HepG2 (cell line): ENCODE data around the gene TBC1D25. TPM values are rescaled to one million over a fixed set of nuclear protein-coding genes. Genes with fewer than 3 reads are reported as not detected.

ENCODE experiments used
- ATAC-seq: fragments of 200-7000 bp; cut with Tn5 transposase; 3 replicates; pipeline ENCODE4 v1.9.1; 2020; ENCODE audit warnings: mild to moderate bottlenecking, moderate library complexity
- BruUV-seq: library from RNA; stranded (reverse); fragments of 400-500 nt; replicated peaks from 2 replicates; lab custom pipeline; 2021; lab: Mats Ljungman, UMichigan
- CTCF ChIA-PET: fragments of 300-600 bp; formaldehyde crosslinking; extraction: SDS; loops from one replicate; lab custom pipeline; 2021; ENCODE audit warnings: low total read pairs, inconsistent platforms, low intra/inter-chr PET ratio; lab: Yijun Ruan, JAX
- POLR2A ChIA-PET: fragments of 350-600 bp; sonication (Branson Sonifier 250); formaldehyde crosslinking; loops from one replicate; lab custom pipeline; 2020; ENCODE audit warnings: antibody characterized with exemption, inconsistent platforms; lab: Yijun Ruan, JAX
- DNase-seq: peaks from one replicate; pipeline ENCODE4 v3.0.0-alpha.2; 2015; ENCODE audit warnings: low spot score
- FAIRE-seq: peaks from 3 replicates; lab custom pipeline; 2011; peaks lifted over from hg19 to GRCh38; lab: Jason Lieb, UNC
- H2AFZ ChIP-seq: one replicate; pipeline ENCODE4 v1.6.1; 2011; ENCODE audit warnings: low read length, inconsistent platforms
- H3K27ac ChIP-seq: fragments of 300-600 bp; 3 replicates; pipeline ENCODE4 v1.8.0; 2011; ENCODE audit warnings: mixed run types, mild to moderate bottlenecking, mixed read lengths, low read length, inconsistent platforms; ENCODE audit not compliant: insufficient read depth; ENCODE audit errors: extremely low read length
- H3K27me3 ChIP-seq, 2 experiments: fragments of 200-600 bp in 1 of 2; 2 replicates in 1 of 2; 3 replicates in 1 of 2; pipeline versions ENCODE4 v1.6.0 to v1.8.0; 2011; ENCODE audit warnings: low read length in 2 of 2, mild to moderate bottlenecking in 2 of 2, moderate library complexity in 2 of 2, inconsistent platforms in 1 of 2; ENCODE audit not compliant: insufficient read depth in 2 of 2, control insufficient read depth in 1 of 2
- H3K36me3 ChIP-seq, 2 experiments: fragments of 200-600 bp in 1 of 2; replicated peaks in 1 of 2; 2 replicates in 1 of 2; 3 replicates in 1 of 2; pipeline versions ENCODE4 v1.5.1 to v1.8.0; 2011; ENCODE audit warnings: low read length in 2 of 2, inconsistent platforms in 1 of 2; ENCODE audit not compliant: insufficient read depth in 2 of 2, control insufficient read depth in 1 of 2
- H3K4me1 ChIP-seq: 2 replicates; pipeline ENCODE4 v1.5.1; 2012; ENCODE audit warnings: low read length, inconsistent platforms; ENCODE audit not compliant: insufficient read depth
- H3K4me2 ChIP-seq: 2 replicates; pipeline ENCODE4 v1.6.0; 2011; ENCODE audit warnings: low read depth, low read length, inconsistent platforms
- H3K4me3 ChIP-seq, 3 experiments: fragments of 200-600 bp in 1 of 3; sonication (generic), shearing (Covaris generic) in 1 of 3; replicated peaks in 1 of 3; 2 replicates each; pipeline ENCODE4 v1.5.1; 2011 to 2016; ENCODE audit warnings: low read length in 3 of 3, inconsistent platforms in 2 of 3, low read depth in 2 of 3, mild to moderate bottlenecking in 2 of 3, control low read depth in 1 of 3, mixed read lengths in 1 of 3; ENCODE audit not compliant: insufficient read depth in 1 of 3
- H3K79me2 ChIP-seq: one replicate; pipeline ENCODE4 v1.6.1; 2011; ENCODE audit warnings: low read length, inconsistent platforms; ENCODE audit not compliant: insufficient read depth
- H3K9ac ChIP-seq: 2 replicates; pipeline ENCODE4 v1.6.0; 2011; ENCODE audit warnings: mild to moderate bottlenecking, low read depth, low read length, inconsistent platforms; ENCODE audit not compliant: insufficient read depth
- H3K9me3 ChIP-seq: 2 replicates; pipeline ENCODE4 v1.5.1; 2012; ENCODE audit warnings: mild to moderate bottlenecking, low read length
- H4K20me1 ChIP-seq: 2 replicates; pipeline ENCODE4 v1.6.0; 2011; ENCODE audit warnings: inconsistent platforms, mild to moderate bottlenecking, low read length, moderate library complexity; ENCODE audit not compliant: insufficient read depth
- AGO2 ChIP-seq: fragments of 200-400 bp; formaldehyde crosslinking; optimal IDR thresholded peaks from 2 replicates; pipeline ENCODE3; 2017; ENCODE audit warnings: mild to moderate bottlenecking, low read depth, low read length, moderate library complexity
- POLR2A ChIP-seq, 2 experiments: IDR thresholded peaks; 2 replicates each; pipeline ENCODE4 v1.6.1; 2011; ENCODE audit warnings: low read depth in 2 of 2, low read length in 2 of 2, mild to moderate bottlenecking in 1 of 2, moderate library complexity in 1 of 2; ENCODE audit not compliant: insufficient read depth in 1 of 2
- SIN3A ChIP-seq: IDR thresholded peaks from 2 replicates; pipeline ENCODE4 v1.6.1; 2011; ENCODE audit warnings: low read depth, mild to moderate bottlenecking, control low read depth, low read length, borderline replicate concordance
- SP4 ChIP-seq: sonication (generic); formaldehyde crosslinking; IDR thresholded peaks from 2 replicates; pipeline ENCODE4 v1.8.1; 2023; ENCODE audit warnings: mild to moderate bottlenecking, missing genetic modification reagents
- ZNF773 ChIP-seq: sonication (generic); formaldehyde crosslinking; IDR thresholded peaks from 2 replicates; pipeline ENCODE4 v1.4.0; 2020; ENCODE audit warnings: missing genetic modification reagents, borderline replicate concordance
- ZNF790 ChIP-seq: sonication (generic); formaldehyde crosslinking; IDR thresholded peaks from 2 replicates; pipeline ENCODE4 v1.8.0; 2022; ENCODE audit warnings: missing genetic modification reagents, mild to moderate bottlenecking, borderline replicate concordance
- WGBS: methylation state at CpG from one replicate; pipeline ENCODE4 v1.1.6; 2017; ENCODE audit warnings: low lambda C conversion rate; 5-methylcytosine and 5-hydroxymethylcytosine counted together
- in situ Hi-C: cut with HindIII; loops from 2 replicates; pipeline ENCODE4 v1.10.0; 2017; ENCODE audit warnings: low pct_unique_long_range_greater_than_20kb; ENCODE audit not compliant: extremely low pct_ligation_motif_present
- intact Hi-C: fragments of 100-400 bp; cut with micrococcal nuclease; formaldehyde crosslinking; loops from one replicate; pipeline ENCODE4 v1.10.0; 2022; ENCODE audit not compliant: unreplicated experiment
- polyA plus RNA-seq, 8 experiments: library from polyadenylated mRNA; depleted of rRNA in 3 of 8; stranded (reverse) in 7 of 8; unstranded in 1 of 8; fragments of >200 nt; fragmentation: Illumina TruSeq in 4 of 8; extraction: Trizol in 4 of 8; gene quantifications; 2 replicates each; pipeline versions ENCODE4 v1.2.1 to v1.2.3, GENCODE V29; 2011 to 2016; ENCODE audit warnings: low read depth in 4 of 8, missing spikeins in 1 of 8, mixed read lengths in 1 of 8; ENCODE audit not compliant: insufficient read depth in 1 of 8
- total RNA-seq, 5 experiments: library from RNA; depleted of rRNA; stranded (reverse); fragments of >200 nt; fragmentation: Illumina TruSeq; extraction: Trizol; gene quantifications; 2 replicates each; pipeline ENCODE4 v1.2.3, GENCODE V29; 2016; ENCODE audit warnings: low read depth in 1 of 5
- TF ChIP-seq, protein P1 (sequence below): sonication (generic); formaldehyde crosslinking; IDR thresholded peaks from 2 replicates; pipeline ENCODE4 v1.5.1; 2020; ENCODE audit warnings: mild to moderate bottlenecking, missing genetic modification reagents, borderline replicate concordance

Gene TBC1D25
- total and polyA plus RNA-seq, 2 of the 13 experiments (the other 11 are each of a cell fraction or from before 2014, with no cell fraction given) = 3.5 to 4.7 TPM

DNA sequence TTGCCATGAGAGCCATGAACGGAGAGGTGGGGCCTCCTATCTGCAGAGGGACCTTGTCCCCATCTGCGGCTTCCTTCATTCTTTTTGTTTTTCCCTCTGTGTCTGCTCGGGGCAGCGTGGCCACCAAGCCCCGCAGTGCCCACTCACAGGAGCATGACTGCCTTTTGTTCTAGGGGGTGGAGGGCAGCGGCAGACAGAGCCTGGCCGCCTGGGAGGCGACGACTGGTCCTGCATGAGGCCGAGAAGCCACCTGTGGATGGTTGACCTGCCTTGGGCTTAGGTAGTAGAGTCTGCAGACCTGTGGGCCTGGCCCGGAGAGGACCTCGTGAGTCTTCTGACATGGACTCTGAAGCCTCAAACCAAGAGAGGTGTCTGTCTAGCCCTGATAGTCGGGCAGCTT lies 36.1 kb downstream of the TBC1D25 start:
- Histone ChIP-seq H2AFZ (no peak overlapping the region), H3K9ac (peak overlapping the region; percentile 97), H3K4me3 (peak overlapping the region; percentile 73 to 79 (median 74)), H3K36me3 (peaks cover 4 to 32% of the 10 kb centered on the region in 2 experiments; a peak in 4 of 5 replicates), H3K9me3 (no peaks in the 10 kb centered on the region), H3K27ac (peak overlapping the region; percentile 97), H3K27me3 (no peaks in the 10 kb centered on the region; a peak in 1 of 5 replicates), H3K79me2 (peaks cover 16% of the 10 kb centered on the region), H3K4me1 (peaks cover 24% of the 10 kb centered on the region), H3K4me2 (peak overlapping the region; percentile 88), H4K20me1 (peaks cover 6% of the 10 kb centered on the region)
- FAIRE-seq (no peak), DNase-seq (no peak), ATAC-seq (no peak)
- ChIA-PET CTCF (no interaction called here), POLR2A (interaction anchor here (0.5 to 0.9 kb wide), 2 partner anchors 17 to 316 kb away, joined by 3 read pairs; no protein-coding TSS in a partner anchor)
- no TSS peak for BruUV-seq
- WGBS = 73% methylated on average over 10 of the region's 13 CpGs
- in situ Hi-C loops = no loop called here
- intact Hi-C loops = no loop called here
- TF ChIP-seq AGO2 = peak; percentile 50
- no peak for TF ChIP-seq SIN3A
- TF ChIP-seq ZNF773 = no peak

DNA sequence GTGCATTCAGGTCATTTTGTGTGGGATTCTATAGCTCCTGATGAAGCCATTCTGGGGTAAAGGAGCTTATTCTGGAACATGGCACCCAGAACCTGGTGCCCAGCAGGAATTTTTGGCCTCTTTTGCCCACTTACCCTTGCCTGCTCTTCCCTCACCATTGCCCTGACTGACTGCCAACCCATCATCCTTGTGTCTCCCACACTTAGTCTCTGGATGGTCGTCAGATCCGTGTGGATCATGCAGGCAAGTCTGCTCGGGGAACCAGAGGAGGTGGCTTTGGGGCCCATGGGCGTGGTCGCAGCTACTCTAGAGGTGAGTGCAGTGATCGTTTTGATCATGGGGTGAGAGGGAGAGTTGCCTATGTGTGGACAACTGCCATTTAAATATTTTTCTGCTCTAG lies 36.6 kb downstream of the TBC1D25 start:
- FAIRE-seq (no peak), ATAC-seq (no peak), DNase-seq (no peak)
- Histone ChIP-seq H4K20me1 (peaks cover 6% of the 10 kb centered on the region), H2AFZ (no peak overlapping the region), H3K36me3 (peaks cover 4 to 32% of the 10 kb centered on the region in 2 experiments; a peak in 4 of 5 replicates), H3K79me2 (peaks cover 16% of the 10 kb centered on the region), H3K4me1 (peaks cover 24% of the 10 kb centered on the region), H3K9ac (peak overlapping the region; percentile 97), H3K4me2 (peak overlapping the region; percentile 88), H3K4me3 (peak overlapping the region; percentile 21 to 74 (median 73); a peak in 5 of 6 replicates), H3K9me3 (no peaks in the 10 kb centered on the region), H3K27me3 (no peaks in the 10 kb centered on the region; a peak in 1 of 5 replicates), H3K27ac (no peak overlapping the region)
- in situ Hi-C loops (no loop called here), intact Hi-C loops (no loop called here)
- TF ChIP-seq SP4 = 0 out of 2 replicates have a peak, but pooled peaks have one; percentile 19
- no peak for TF ChIP-seq ZNF790 (CRISPR knock-in tag)
- TF ChIP-seq, protein P1, sequence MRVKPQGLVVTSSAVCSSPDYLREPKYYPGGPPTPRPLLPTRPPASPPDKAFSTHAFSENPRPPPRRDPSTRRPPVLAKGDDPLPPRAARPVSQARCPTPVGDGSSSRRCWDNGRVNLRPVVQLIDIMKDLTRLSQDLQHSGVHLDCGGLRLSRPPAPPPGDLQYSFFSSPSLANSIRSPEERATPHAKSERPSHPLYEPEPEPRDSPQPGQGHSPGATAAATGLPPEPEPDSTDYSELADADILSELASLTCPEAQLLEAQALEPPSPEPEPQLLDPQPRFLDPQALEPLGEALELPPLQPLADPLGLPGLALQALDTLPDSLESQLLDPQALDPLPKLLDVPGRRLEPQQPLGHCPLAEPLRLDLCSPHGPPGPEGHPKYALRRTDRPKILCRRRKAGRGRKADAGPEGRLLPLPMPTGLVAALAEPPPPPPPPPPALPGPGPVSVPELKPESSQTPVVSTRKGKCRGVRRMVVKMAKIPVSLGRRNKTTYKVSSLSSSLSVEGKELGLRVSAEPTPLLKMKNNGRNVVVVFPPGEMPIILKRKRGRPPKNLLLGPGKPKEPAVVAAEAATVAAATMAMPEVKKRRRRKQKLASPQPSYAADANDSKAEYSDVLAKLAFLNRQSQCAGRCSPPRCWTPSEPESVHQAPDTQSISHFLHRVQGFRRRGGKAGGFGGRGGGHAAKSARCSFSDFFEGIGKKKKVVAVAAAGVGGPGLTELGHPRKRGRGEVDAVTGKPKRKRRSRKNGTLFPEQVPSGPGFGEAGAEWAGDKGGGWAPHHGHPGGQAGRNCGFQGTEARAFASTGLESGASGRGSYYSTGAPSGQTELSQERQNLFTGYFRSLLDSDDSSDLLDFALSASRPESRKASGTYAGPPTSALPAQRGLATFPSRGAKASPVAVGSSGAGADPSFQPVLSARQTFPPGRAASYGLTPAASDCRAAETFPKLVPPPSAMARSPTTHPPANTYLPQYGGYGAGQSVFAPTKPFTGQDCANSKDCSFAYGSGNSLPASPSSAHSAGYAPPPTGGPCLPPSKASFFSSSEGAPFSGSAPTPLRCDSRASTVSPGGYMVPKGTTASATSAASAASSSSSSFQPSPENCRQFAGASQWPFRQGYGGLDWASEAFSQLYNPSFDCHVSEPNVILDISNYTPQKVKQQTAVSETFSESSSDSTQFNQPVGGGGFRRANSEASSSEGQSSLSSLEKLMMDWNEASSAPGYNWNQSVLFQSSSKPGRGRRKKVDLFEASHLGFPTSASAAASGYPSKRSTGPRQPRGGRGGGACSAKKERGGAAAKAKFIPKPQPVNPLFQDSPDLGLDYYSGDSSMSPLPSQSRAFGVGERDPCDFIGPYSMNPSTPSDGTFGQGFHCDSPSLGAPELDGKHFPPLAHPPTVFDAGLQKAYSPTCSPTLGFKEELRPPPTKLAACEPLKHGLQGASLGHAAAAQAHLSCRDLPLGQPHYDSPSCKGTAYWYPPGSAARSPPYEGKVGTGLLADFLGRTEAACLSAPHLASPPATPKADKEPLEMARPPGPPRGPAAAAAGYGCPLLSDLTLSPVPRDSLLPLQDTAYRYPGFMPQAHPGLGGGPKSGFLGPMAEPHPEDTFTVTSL (CRISPR knock-in tag) = no peak
- 0 out of 4 replicates have a peak, but pooled peaks of 1 of the 2 experiments have one; percentile 33 for TF ChIP-seq POLR2A (IDR thresholded peaks at IDR 0.05; ENCODE audit: insufficient read depth in 1 of 2, low read depth in 2 of 2, low read length in 2 of 2)
- CTCF ChIA-PET = no interaction called here
- no TSS peak for BruUV-seq
- POLR2A ChIA-PET = interaction anchor here (0.5 to 0.9 kb wide), 2 partner anchors 17 to 315 kb away, joined by 3 read pairs; no protein-coding TSS in a partner anchor
- WGBS = 65% methylated on average over 3 of the region's 6 CpGs
